OCI-LY3 (cell line): Measurements from ENCODE around the gene OR6S1.

Experiments used
- EZH2phosphoT487 ChIP-seq: fragments of 200-600 bp; shearing (Covaris generic); IDR thresholded peaks from 2 replicates; pipeline ENCODE4 v1.6.1; 2018; ENCODE audit warnings: antibody characterized with exemption, mixed run types, low read depth
- TF ChIP-seq, protein P1 (sequence below): fragments of 200-600, 300-600 bp; sonication (generic); IDR thresholded peaks from 2 replicates; pipeline ENCODE4 v1.5.1; 2014; ENCODE audit warnings: antibody characterized with exemption, low read length, low read depth

- TF ChIP-seq, protein P1, sequence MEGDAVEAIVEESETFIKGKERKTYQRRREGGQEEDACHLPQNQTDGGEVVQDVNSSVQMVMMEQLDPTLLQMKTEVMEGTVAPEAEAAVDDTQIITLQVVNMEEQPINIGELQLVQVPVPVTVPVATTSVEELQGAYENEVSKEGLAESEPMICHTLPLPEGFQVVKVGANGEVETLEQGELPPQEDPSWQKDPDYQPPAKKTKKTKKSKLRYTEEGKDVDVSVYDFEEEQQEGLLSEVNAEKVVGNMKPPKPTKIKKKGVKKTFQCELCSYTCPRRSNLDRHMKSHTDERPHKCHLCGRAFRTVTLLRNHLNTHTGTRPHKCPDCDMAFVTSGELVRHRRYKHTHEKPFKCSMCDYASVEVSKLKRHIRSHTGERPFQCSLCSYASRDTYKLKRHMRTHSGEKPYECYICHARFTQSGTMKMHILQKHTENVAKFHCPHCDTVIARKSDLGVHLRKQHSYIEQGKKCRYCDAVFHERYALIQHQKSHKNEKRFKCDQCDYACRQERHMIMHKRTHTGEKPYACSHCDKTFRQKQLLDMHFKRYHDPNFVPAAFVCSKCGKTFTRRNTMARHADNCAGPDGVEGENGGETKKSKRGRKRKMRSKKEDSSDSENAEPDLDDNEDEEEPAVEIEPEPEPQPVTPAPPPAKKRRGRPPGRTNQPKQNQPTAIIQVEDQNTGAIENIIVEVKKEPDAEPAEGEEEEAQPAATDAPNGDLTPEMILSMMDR = no peak
- no peak for TF ChIP-seq EZH2phosphoT487
These were observed 10.2 kb downstream of the OR6S1 start for GRCh38 chr14:20631023-20631879.
